ENCODE measurements around the gene PRDM2.

DNA sequence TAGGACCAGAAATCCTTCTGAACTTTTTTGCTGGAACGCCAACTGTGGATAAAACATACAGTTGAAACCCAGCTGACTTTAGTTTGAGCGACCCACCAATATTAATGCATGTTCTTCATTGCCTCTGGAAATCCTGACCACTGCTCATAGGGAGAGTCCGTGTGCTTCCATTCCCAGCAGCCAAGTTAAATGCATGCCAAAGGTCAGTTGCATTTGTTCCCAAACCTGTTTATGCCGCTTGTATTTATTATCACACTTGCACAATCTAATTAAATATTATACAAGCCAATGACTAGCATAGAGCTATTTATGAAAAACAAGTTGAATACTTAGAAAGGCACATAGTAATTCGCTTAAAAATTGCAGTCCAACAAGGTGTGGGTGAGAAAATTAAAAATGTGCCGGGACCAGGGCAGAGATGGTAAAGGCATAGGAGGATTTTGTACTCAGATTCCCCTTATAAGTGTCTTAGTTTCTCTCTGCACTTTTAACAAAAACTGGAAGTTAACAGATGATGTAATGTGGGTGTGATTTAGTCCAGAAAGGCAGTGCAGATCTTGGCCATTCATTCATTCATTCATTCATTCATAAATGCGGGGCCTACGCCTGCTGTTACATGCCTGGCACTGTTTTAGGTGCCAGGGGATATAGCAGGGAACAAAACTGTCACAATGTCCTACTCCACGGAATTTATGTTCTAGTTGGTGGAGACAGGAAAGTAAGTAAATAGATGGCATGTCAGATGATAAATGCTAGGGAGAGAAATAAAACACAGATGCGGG lies 99.7 kb downstream of the PRDM2 start:
- TF ChIP-seq, protein P1, sequence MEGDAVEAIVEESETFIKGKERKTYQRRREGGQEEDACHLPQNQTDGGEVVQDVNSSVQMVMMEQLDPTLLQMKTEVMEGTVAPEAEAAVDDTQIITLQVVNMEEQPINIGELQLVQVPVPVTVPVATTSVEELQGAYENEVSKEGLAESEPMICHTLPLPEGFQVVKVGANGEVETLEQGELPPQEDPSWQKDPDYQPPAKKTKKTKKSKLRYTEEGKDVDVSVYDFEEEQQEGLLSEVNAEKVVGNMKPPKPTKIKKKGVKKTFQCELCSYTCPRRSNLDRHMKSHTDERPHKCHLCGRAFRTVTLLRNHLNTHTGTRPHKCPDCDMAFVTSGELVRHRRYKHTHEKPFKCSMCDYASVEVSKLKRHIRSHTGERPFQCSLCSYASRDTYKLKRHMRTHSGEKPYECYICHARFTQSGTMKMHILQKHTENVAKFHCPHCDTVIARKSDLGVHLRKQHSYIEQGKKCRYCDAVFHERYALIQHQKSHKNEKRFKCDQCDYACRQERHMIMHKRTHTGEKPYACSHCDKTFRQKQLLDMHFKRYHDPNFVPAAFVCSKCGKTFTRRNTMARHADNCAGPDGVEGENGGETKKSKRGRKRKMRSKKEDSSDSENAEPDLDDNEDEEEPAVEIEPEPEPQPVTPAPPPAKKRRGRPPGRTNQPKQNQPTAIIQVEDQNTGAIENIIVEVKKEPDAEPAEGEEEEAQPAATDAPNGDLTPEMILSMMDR (IDR thresholded peaks at IDR 0.05), result no peak
- no peak for TF ChIP-seq POLR2A (IDR thresholded peaks at IDR 0.05)

Measured in heart left ventricle (tissue), 13 donors.